GM18907 (cell line): ENCODE data around the gene HAUS8.
"Not testable (repeated sequence)": the region's sequence is repeated elsewhere in the genome, so short reads cannot be mapped to it uniquely, and the experiment has no call there.

Experiments
- ATAC-seq: cut with Tn5 transposase; IDR thresholded peaks from one replicate; pipeline ENCODE4 v1.9.1; 2021; ENCODE audit warnings: mild to moderate bottlenecking, moderate library complexity; ENCODE audit not compliant: unreplicated experiment

Gene HAUS8

GRCh38 chr19:17036640-17037039 is 38.6 kb downstream of the HAUS8 start:
- ATAC-seq: no peak

- ATAC-seq: no peak
Measured at GRCh38 chr19:17035842-17036424, 39.3 kb downstream of the HAUS8 start.

GRCh38 chr19:17031741-17032140 is 43.5 kb downstream of the HAUS8 start:
- ATAC-seq: no peak

- ATAC-seq: no peak
Measured at GRCh38 chr19:17027535-17027975, 47.7 kb downstream of the HAUS8 start.

- ATAC-seq: no peak
Measured at GRCh38 chr19:17026706-17027534, 48.3 kb downstream of the HAUS8 start, which contains the start of gene CPAMD8. Gene CPAMD8 (minus strand): TSS chr19:17026810. CDS start chr19:17026642, 168 bp downstream.

- no peak for ATAC-seq
Measured at GRCh38 chr19:17025991-17026658, 49.1 kb downstream of the HAUS8 start.

- ATAC-seq: no peak
Measured at GRCh38 chr19:17025361-17025760, 49.9 kb downstream of the HAUS8 start.

- not testable (repeated sequence) for ATAC-seq
Measured at GRCh38 chr19:17024941-17025340, 50.3 kb downstream of the HAUS8 start.

- ATAC-seq: no peak
Measured at GRCh38 chr19:17023805-17024204, 51.4 kb downstream of the HAUS8 start.

- no peak for ATAC-seq
Measured at GRCh38 chr19:17022738-17023137, 52.5 kb downstream of the HAUS8 start.

- no peak for ATAC-seq
Measured at GRCh38 chr19:17021793-17022590, 53.3 kb downstream of the HAUS8 start.

GRCh38 chr19:17021328-17021727 is 53.9 kb downstream of the HAUS8 start:
- no peak for ATAC-seq

GRCh38 chr19:17020823-17021222 is 54.4 kb downstream of the HAUS8 start:
- no peak for ATAC-seq

- no peak for ATAC-seq
Measured at GRCh38 chr19:17020385-17020784, 54.9 kb downstream of the HAUS8 start.

- not testable (repeated sequence) for ATAC-seq
Measured at GRCh38 chr19:17014212-17014861, 60.9 kb downstream of the HAUS8 start.

- no peak for ATAC-seq
Measured at GRCh38 chr19:17011485-17011884, 63.8 kb downstream of the HAUS8 start.

- ATAC-seq: no peak
Measured at GRCh38 chr19:17006579-17006978, 68.7 kb downstream of the HAUS8 start.

- ATAC-seq: no peak
Measured at GRCh38 chr19:17005000-17005399, 70.3 kb downstream of the HAUS8 start.

- ATAC-seq: no peak
Measured at GRCh38 chr19:17004386-17004785, 70.9 kb downstream of the HAUS8 start.

- ATAC-seq: no peak
Measured at GRCh38 chr19:17002455-17002854, 72.8 kb downstream of the HAUS8 start.
